MM.1S (cell line): ENCODE results near the gene SLC11A2.

Experiments
- DNase-seq: peaks from one replicate; pipeline ENCODE4 v3.0.0-alpha.2; 2015
- H2AFZ ChIP-seq: fragments of 300-600 bp; sonication (generic); 2 replicates; pipeline ENCODE4 v1.6.0; 2016; ENCODE audit warnings: antibody characterized with exemption, low read length
- H3F3A ChIP-seq: fragments of 300-600 bp; sonication (generic); 2 replicates; pipeline ENCODE4 v1.6.1; 2016; ENCODE audit warnings: mild to moderate bottlenecking, antibody characterized with exemption, low read length, moderate library complexity, mixed read lengths; ENCODE audit not compliant: insufficient read depth
- H3K27ac ChIP-seq: fragments of 300-600 bp; sonication (generic); 2 replicates; pipeline ENCODE4 v1.5.1; 2016; ENCODE audit warnings: mild to moderate bottlenecking, low read length
- H3K27me3 ChIP-seq: fragments of 300-600 bp; sonication (generic); replicated peaks from 2 replicates; pipeline ENCODE4 v1.6.0; 2016; ENCODE audit warnings: low read length; ENCODE audit not compliant: insufficient read depth
- H3K36me3 ChIP-seq: fragments of 300-600 bp; sonication (generic); replicated peaks from 2 replicates; pipeline ENCODE4 v1.6.1; 2016; ENCODE audit warnings: mild to moderate bottlenecking, low read length, mixed read lengths; ENCODE audit not compliant: insufficient read depth
- H3K4me1 ChIP-seq: fragments of 300-600 bp; sonication (generic); 2 replicates; pipeline ENCODE4 v1.6.1; 2016; ENCODE audit warnings: low read length, mixed read lengths
- H3K4me2 ChIP-seq: fragments of 300-600 bp; sonication (generic); 2 replicates; pipeline ENCODE4 v1.6.0; 2016; ENCODE audit warnings: low read depth, low read length
- H3K4me3 ChIP-seq: fragments of 300-600 bp; sonication (generic); 2 replicates; pipeline ENCODE4 v1.5.1; 2016; ENCODE audit warnings: low read length, mixed read lengths
- H3K79me2 ChIP-seq: fragments of 300-600 bp; sonication (generic); 2 replicates; pipeline ENCODE4 v1.6.1; 2016; ENCODE audit warnings: mixed run types, low read length, mixed read lengths
- H3K9ac ChIP-seq: fragments of 300-600 bp; sonication (generic); 2 replicates; pipeline ENCODE4 v1.6.1; 2016; ENCODE audit warnings: low read length, mixed read lengths
- H3K9me2 ChIP-seq: fragments of 300-600 bp; sonication (generic); replicated peaks from 2 replicates; pipeline ENCODE4 v1.6.1; 2016; ENCODE audit warnings: mild to moderate bottlenecking, low read length, mixed read lengths; ENCODE audit not compliant: insufficient read depth
- H3K9me3 ChIP-seq: fragments of 300-600 bp; sonication (generic); replicated peaks from 2 replicates; pipeline ENCODE4 v1.6.1; 2016; ENCODE audit warnings: mild to moderate bottlenecking, low read length, mixed read lengths; ENCODE audit not compliant: insufficient read depth
- H4K20me1 ChIP-seq: fragments of 300-600 bp; sonication (generic); 2 replicates; pipeline ENCODE4 v1.6.1; 2016; ENCODE audit warnings: mild to moderate bottlenecking, low read length, moderate library complexity, mixed read lengths; ENCODE audit not compliant: insufficient read depth
- EZH2 ChIP-seq: fragments of 300-600 bp; sonication (generic); optimal IDR thresholded peaks from 2 replicates; pipeline ENCODE3; 2017; ENCODE audit warnings: low read depth, mild to moderate bottlenecking, antibody characterized with exemption, low read length, mixed read lengths
- EZH2phosphoT487 ChIP-seq: fragments of 300-600 bp; sonication (generic); IDR thresholded peaks from 2 replicates; pipeline ENCODE4 v1.6.1; 2018; ENCODE audit warnings: antibody characterized with exemption, low read length
- TF ChIP-seq, protein P1 (sequence below): fragments of 300-600 bp; sonication (generic); IDR thresholded peaks from 2 replicates; pipeline ENCODE4 v1.5.1; 2016; ENCODE audit warnings: antibody characterized with exemption, low read length, mixed read lengths

Gene SLC11A2

DNA sequence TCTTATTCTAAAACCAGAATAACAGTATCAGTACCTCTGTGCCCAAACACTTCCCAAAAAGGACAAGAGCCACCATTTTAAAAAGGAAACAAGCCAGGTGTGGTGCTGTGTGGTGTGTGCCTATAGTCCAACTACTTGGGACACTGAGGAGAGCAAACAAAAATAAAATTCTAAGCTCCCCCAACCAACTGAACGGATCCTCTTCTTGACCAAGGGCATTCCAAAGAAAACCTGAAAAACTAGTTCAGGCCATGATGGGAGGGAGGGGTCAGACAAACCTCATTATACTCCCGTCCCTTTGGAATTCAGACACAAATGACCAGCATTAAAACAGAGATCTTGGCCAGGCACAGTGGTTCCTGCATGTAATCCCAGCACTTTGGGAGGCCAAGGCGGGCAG lies 20.5 kb downstream of the SLC11A2 start:
- H3K4me2 ChIP-seq: no peak overlapping the region
- no peaks in the 10 kb centered on the region for H3K27me3 ChIP-seq
- no peak for TF ChIP-seq EZH2phosphoT487
- TF ChIP-seq, protein P1, sequence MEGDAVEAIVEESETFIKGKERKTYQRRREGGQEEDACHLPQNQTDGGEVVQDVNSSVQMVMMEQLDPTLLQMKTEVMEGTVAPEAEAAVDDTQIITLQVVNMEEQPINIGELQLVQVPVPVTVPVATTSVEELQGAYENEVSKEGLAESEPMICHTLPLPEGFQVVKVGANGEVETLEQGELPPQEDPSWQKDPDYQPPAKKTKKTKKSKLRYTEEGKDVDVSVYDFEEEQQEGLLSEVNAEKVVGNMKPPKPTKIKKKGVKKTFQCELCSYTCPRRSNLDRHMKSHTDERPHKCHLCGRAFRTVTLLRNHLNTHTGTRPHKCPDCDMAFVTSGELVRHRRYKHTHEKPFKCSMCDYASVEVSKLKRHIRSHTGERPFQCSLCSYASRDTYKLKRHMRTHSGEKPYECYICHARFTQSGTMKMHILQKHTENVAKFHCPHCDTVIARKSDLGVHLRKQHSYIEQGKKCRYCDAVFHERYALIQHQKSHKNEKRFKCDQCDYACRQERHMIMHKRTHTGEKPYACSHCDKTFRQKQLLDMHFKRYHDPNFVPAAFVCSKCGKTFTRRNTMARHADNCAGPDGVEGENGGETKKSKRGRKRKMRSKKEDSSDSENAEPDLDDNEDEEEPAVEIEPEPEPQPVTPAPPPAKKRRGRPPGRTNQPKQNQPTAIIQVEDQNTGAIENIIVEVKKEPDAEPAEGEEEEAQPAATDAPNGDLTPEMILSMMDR: no peak
- TF ChIP-seq EZH2: no peak
- H4K20me1 ChIP-seq: no peaks in the 10 kb centered on the region
- DNase-seq: no peak
- H3K4me1 ChIP-seq: no peaks in the 10 kb centered on the region
- no peak overlapping the region for H3K27ac ChIP-seq
- H3F3A ChIP-seq: no peaks in the 10 kb centered on the region
- H3K79me2 ChIP-seq: peaks cover 15% of the 10 kb centered on the region
- H3K36me3 ChIP-seq: no peaks in the 10 kb centered on the region
- H2AFZ ChIP-seq: no peak overlapping the region
- H3K9me3 ChIP-seq: no peaks in the 10 kb centered on the region
- no peaks in the 10 kb centered on the region for H3K9me2 ChIP-seq
- no peak overlapping the region for H3K9ac ChIP-seq
- H3K4me3 ChIP-seq: no peak overlapping the region

DNA sequence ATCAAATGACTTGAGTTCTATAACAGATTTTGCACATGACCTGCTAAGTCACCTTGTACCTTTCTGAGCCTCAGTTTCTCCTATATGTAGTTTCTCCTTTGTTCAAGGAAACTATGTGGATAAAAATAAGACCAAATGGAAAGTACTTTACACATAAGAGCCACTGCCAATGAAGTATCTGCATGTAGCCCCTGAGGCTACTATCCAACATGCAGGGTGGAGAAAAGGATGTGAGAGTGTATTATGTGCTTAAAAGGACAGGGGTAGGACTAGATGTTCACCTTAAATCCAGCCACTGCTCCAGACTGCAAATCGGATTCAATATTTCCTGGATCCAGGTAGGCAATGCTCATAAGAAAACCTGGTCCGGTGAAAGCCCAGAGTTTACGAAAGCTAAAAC lies 21.2 kb downstream of the SLC11A2 start:
- Histone ChIP-seq H3K4me2 (no peak overlapping the region), H3K27ac (no peak overlapping the region), H3K4me1 (no peaks in the 10 kb centered on the region), H3K9me2 (no peaks in the 10 kb centered on the region), H3K79me2 (peaks cover 11% of the 10 kb centered on the region), H3F3A (no peaks in the 10 kb centered on the region), H3K9me3 (no peaks in the 10 kb centered on the region), H3K27me3 (no peaks in the 10 kb centered on the region), H2AFZ (no peak overlapping the region), H3K4me3 (no peak overlapping the region), H3K36me3 (no peaks in the 10 kb centered on the region), H4K20me1 (no peaks in the 10 kb centered on the region), H3K9ac (no peak overlapping the region)
- TF ChIP-seq EZH2phosphoT487 (no peak), EZH2 (no peak)
- TF ChIP-seq, protein P1: no peak
- no peak for DNase-seq

DNA sequence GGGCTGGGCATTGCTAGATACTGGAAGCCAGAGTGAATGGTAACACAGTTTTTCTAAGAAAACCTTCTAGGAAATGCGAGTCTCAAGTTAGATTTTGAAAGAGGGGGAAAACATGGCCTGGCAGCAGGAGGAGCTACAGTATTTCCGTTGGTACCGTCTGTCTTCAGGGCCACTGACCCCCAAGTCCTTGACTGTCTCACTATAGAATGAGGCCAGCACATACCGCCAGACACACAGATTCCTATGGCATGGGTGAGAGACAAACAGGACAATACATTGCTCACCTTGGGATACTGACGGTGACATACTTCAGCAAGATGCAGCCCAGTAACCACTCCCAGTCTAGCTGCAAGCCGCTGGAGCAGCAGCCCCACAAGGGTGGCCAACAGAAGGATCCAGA lies 21.7 kb downstream of the SLC11A2 start:
- Histone ChIP-seq H3K27ac (no peak overlapping the region), H3K9me2 (no peaks in the 10 kb centered on the region), H3K4me1 (no peaks in the 10 kb centered on the region), H3K79me2 (peaks cover 8% of the 10 kb centered on the region), H3K9ac (no peak overlapping the region), H3K36me3 (no peaks in the 10 kb centered on the region), H4K20me1 (no peaks in the 10 kb centered on the region), H3K4me2 (no peak overlapping the region), H3F3A (no peaks in the 10 kb centered on the region), H3K27me3 (no peaks in the 10 kb centered on the region), H3K9me3 (no peaks in the 10 kb centered on the region), H2AFZ (no peak overlapping the region), H3K4me3 (no peak overlapping the region)
- TF ChIP-seq EZH2 (no peak), EZH2phosphoT487 (no peak)
- TF ChIP-seq, protein P1: no peak
- no peak for DNase-seq
